ENCODE data around the gene MKKS.

Gene MKKS

DNA sequence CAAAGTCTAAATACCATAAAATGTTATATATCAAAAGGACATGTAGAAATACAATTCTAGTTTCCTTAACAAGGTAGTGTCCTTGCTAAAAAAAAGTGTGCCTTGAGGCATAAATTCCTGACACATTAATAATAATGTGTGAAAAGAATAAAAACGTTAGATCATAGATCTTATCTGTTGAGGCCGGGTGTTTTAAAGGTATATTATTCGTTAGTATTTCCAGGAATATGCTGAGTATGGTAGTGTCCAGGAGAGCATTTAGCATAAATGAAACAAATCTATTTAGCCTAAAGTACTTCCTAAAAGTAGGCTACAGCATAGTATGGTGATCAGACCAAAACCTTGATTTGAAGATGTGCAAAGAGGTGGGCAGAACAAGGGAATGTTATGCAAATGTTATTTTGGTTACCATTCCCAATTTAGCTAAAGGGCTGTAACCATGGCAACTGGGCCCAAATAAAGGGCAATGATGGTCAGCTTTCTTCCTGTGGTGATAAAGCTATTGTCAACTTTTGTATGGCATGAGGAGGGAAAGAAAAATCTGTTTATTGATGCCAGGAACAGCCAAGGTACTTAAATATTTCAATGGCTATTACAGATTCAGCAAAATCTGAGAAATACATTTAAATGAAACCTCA is 18.9 kb downstream of the MKKS start:
- Histone ChIP-seq H3K27ac (no peak overlapping the region), H3K9me3 (ENCODE audit: low read depth, low read length) (no peaks in the 10 kb centered on the region), H3K9ac (ENCODE audit: insufficient read length) (no peak overlapping the region), H3K36me3 (ENCODE audit: insufficient read depth, low read length) (peaks cover 46% of the 10 kb centered on the region), H3K4me3 (no peak overlapping the region)
- no peak for DNase-seq (ENCODE audit: low read depth, low spot score)
- TF ChIP-seq EZH2 (IDR thresholded peaks at IDR 0.05), result no peak
- TF ChIP-seq FOXP2 (optimal IDR thresholded peaks at IDR 0.05; ENCODE audit: control extremely low read depth, extremely low read length, insufficient read depth), result no peak
- TF ChIP-seq POLR2AphosphoS5 (IDR thresholded peaks at IDR 0.05; ENCODE audit: borderline replicate concordance, low read depth, low read length), result no peak

DNA sequence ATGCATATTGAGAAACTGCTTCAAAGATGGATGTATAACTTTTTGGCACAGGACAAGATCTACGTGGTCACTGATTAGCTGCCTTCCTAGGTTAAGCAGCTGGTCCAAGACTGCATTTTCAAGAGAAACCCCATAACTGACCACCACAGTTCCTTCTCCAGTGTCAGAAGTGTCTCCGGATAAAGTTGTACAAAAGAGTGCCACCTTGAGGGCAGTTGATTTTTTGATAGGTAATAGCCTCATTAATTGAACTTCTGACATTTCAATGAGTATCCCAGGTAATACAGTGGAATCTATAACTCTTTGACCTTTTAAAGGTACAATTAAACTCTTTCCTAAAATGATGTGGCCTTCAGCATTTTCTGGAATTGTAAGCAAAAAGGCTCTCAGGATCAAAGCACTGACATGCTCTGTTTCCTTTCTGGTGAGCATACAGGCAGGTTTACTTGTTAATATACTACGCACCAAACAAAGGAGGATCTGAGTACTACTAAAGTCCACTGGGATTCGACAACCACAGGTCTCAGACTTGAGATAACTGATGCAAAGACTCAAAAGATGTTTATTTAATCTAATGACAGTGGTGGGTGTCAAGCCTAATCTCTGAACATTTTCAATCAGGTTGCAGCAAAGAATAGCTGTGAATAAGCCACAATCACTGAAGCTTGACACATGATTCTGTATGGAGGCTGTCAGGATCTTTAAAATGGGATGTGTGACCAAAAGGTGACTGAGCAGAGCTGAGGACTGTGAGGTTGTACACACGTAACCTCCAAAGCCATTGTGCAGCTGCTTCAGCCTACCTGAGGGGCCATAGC is 21.2 kb downstream of the MKKS start:
- Histone ChIP-seq H3K4me3 (no peak overlapping the region), H3K27ac (no peak overlapping the region), H3K9ac (ENCODE audit: insufficient read length) (no peak overlapping the region), H3K36me3 (ENCODE audit: insufficient read depth, low read length) (peaks cover 34% of the 10 kb centered on the region), H3K9me3 (ENCODE audit: low read depth, low read length) (no peaks in the 10 kb centered on the region)
- no peak for DNase-seq (ENCODE audit: low read depth, low spot score)
- TF ChIP-seq EZH2 (IDR thresholded peaks at IDR 0.05), result no peak

DNA sequence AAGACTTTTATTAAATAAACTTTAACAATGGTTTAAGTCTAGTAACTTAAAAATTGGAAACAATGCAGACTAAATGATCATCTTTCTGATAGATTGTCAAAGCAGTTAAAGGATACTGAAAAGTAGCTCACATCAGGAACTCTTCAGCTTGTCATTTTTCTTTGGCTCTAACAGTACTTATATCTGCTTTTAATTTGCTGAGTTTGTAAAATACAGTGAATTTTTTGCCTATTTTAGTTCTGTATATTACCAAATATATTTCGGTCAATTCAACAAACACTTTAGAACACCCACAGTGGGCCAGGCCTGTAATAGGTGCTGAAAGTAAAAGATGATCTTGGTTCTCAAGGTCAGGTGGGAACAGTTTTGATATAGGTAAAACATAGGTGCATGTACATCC is 22.3 kb downstream of the MKKS start:
- Histone ChIP-seq H3K36me3 (ENCODE audit: insufficient read depth, low read length) (peaks cover 31% of the 10 kb centered on the region), H3K9ac (ENCODE audit: insufficient read length) (no peak overlapping the region), H3K27ac (no peak overlapping the region), H3K9me3 (ENCODE audit: low read depth, low read length) (no peaks in the 10 kb centered on the region), H3K4me3 (no peak overlapping the region)
- no peak for TF ChIP-seq EZH2 (IDR thresholded peaks at IDR 0.05)
- no peak for TF ChIP-seq FOXP2 (optimal IDR thresholded peaks at IDR 0.05; ENCODE audit: control extremely low read depth, extremely low read length, insufficient read depth)
- TF ChIP-seq POLR2AphosphoS5 (IDR thresholded peaks at IDR 0.05; ENCODE audit: borderline replicate concordance, low read depth, low read length), result no peak
- no peak for DNase-seq (ENCODE audit: low read depth, low spot score)

- no peak for TF ChIP-seq EZH2 (IDR thresholded peaks at IDR 0.05)
- TF ChIP-seq FOXP2 (optimal IDR thresholded peaks at IDR 0.05; ENCODE audit: control extremely low read depth, extremely low read length, insufficient read depth), result no peak
- TF ChIP-seq POLR2AphosphoS5 (IDR thresholded peaks at IDR 0.05; ENCODE audit: borderline replicate concordance, low read depth, low read length), result no peak
- peak overlapping the region; percentile 17; the same call in 1 of the 2 replicates for H3K4me3 ChIP-seq
- H3K9me3 ChIP-seq (ENCODE audit: low read depth, low read length), result no peaks in the 10 kb centered on the region
- H3K27ac ChIP-seq, result peak overlapping the region; percentile 72
- peaks cover 31% of the 10 kb centered on the region for H3K36me3 ChIP-seq (ENCODE audit: insufficient read depth, low read length)
- H3K9ac ChIP-seq (ENCODE audit: insufficient read length), result no peak overlapping the region
- DNase-seq (ENCODE audit: low read depth, low spot score), result peak; percentile 62
Measured at GRCh38 chr20:10408108-10408813, 25.8 kb downstream of the MKKS start.

GRCh38 chr20:10404959-10405530 is 29.0 kb downstream of the MKKS start:
- H3K9ac ChIP-seq (ENCODE audit: insufficient read length), result no peak overlapping the region

GRCh38 chr20:10404023-10404628 is 29.9 kb downstream of the MKKS start:
- no peak overlapping the region for H3K27ac ChIP-seq
- peaks cover 21% of the 10 kb centered on the region for H3K36me3 ChIP-seq (ENCODE audit: insufficient read depth, low read length)
- no peaks in the 10 kb centered on the region for H3K9me3 ChIP-seq (ENCODE audit: low read depth, low read length)
- no peak overlapping the region for H3K4me3 ChIP-seq
- H3K9ac ChIP-seq (ENCODE audit: insufficient read length), result no peak overlapping the region
- TF ChIP-seq POLR2AphosphoS5 (IDR thresholded peaks at IDR 0.05; ENCODE audit: borderline replicate concordance, low read depth, low read length) (no peak), FOXP2 (optimal IDR thresholded peaks at IDR 0.05; ENCODE audit: control extremely low read depth, extremely low read length, insufficient read depth) (no peak), EZH2 (IDR thresholded peaks at IDR 0.05) (no peak)
- no peak for DNase-seq (ENCODE audit: low read depth, low spot score)

More at GRCh38 chr20:10404959-10405530, 29.0 kb downstream of the MKKS start:
- H3K9me3 ChIP-seq (ENCODE audit: low read depth, low read length), result no peaks in the 10 kb centered on the region
- TF ChIP-seq EZH2 (IDR thresholded peaks at IDR 0.05) (no peak), POLR2AphosphoS5 (IDR thresholded peaks at IDR 0.05; ENCODE audit: borderline replicate concordance, low read depth, low read length) (no peak), FOXP2 (optimal IDR thresholded peaks at IDR 0.05; ENCODE audit: control extremely low read depth, extremely low read length, insufficient read depth) (no peak)
- H3K27ac ChIP-seq, result no peak overlapping the region
- peaks cover 21% of the 10 kb centered on the region for H3K36me3 ChIP-seq (ENCODE audit: insufficient read depth, low read length)
- H3K4me3 ChIP-seq, result no peak overlapping the region
- no peak for DNase-seq (ENCODE audit: low read depth, low spot score)

DNA sequence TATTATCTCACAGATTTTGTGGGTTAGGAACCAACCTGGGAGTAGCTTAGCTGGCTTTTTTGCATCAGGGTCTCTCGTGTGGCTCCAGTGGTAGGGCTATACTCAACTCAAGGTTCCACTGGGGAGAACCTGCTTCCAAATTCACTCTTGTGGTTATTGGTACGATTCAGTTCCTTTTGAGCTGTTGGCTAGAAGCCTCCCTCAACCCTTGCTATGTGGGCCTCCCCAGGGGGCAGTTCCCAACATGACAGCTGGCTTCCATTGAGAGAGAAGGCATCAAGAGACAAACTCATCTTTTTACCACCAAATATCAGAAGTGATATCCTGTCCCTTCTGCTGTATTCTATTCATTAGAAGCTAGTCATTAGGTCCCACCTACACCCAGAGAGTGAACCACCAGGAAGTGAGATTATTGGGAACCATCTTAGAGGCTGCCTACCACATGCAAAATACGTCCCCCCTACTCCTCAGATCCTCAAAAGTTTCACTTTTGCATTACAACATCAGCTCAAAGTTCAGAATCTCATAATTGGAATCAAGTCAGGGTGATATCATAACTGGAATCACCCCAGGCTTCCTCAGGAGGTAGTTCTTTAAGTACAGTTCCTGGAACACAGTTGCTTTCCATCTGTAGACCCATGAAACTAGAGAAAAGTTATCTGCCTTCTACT is 30.9 kb downstream of the MKKS start:
- no peak overlapping the region for H3K9ac ChIP-seq (ENCODE audit: insufficient read length)
- no peak for TF ChIP-seq POLR2AphosphoS5 (IDR thresholded peaks at IDR 0.05; ENCODE audit: borderline replicate concordance, low read depth, low read length)
- TF ChIP-seq EZH2 (IDR thresholded peaks at IDR 0.05), result no peak
- no peak for TF ChIP-seq FOXP2 (optimal IDR thresholded peaks at IDR 0.05; ENCODE audit: control extremely low read depth, extremely low read length, insufficient read depth)
- no peak for DNase-seq (ENCODE audit: low read depth, low spot score)
- H3K27ac ChIP-seq, result no peak overlapping the region
- H3K36me3 ChIP-seq (ENCODE audit: insufficient read depth, low read length), result peaks cover 21% of the 10 kb centered on the region
- no peak overlapping the region for H3K4me3 ChIP-seq
- H3K9me3 ChIP-seq (ENCODE audit: low read depth, low read length), result no peaks in the 10 kb centered on the region

Data from SK-N-MC (cell line).